HG03139 (cell line): ENCODE results near the gene FGA.

Source experiments
- ATAC-seq: cut with Tn5 transposase; IDR thresholded peaks from one replicate; pipeline ENCODE4 v1.9.1; 2021; ENCODE audit not compliant: unreplicated experiment

The FGA gene

GRCh38 chr4:154583230-154583629 is 7.3 kb downstream of the FGA start:
- ATAC-seq = no peak

GRCh38 chr4:154582723-154583122 is 7.8 kb downstream of the FGA start:
- no peak for ATAC-seq

GRCh38 chr4:154579927-154580326 is 10.6 kb downstream of the FGA start:
- no peak for ATAC-seq

GRCh38 chr4:154578919-154579318 is 11.6 kb downstream of the FGA start:
- ATAC-seq = no peak

GRCh38 chr4:154577324-154577723 is 13.2 kb downstream of the FGA start:
- ATAC-seq = no peak

- no peak for ATAC-seq
Measured at GRCh38 chr4:154574311-154574710, 16.2 kb downstream of the FGA start.

GRCh38 chr4:154573190-154573870 is 17.2 kb downstream of the FGA start:
- ATAC-seq = no peak

GRCh38 chr4:154569584-154569983 is 21.0 kb downstream of the FGA start:
- ATAC-seq = no peak

GRCh38 chr4:154569028-154569427 is 21.5 kb downstream of the FGA start:
- ATAC-seq = no peak

GRCh38 chr4:154566639-154567204 is 23.8 kb downstream of the FGA start:
- ATAC-seq = no peak

- ATAC-seq = no peak
Measured at GRCh38 chr4:154565704-154566103, 24.8 kb downstream of the FGA start.

- ATAC-seq = no peak
Measured at GRCh38 chr4:154564311-154564710, 26.2 kb downstream of the FGA start.

GRCh38 chr4:154562697-154563254 is 27.8 kb downstream of the FGA start, which contains the start of gene FGB:
Gene FGB (plus strand): TSS chr4:154563011. CDS start chr4:154563019, 8 bp downstream.
- ATAC-seq = no peak

- no peak for ATAC-seq
Measured at GRCh38 chr4:154560824-154561231, 29.7 kb downstream of the FGA start.

- no peak for ATAC-seq
Measured at GRCh38 chr4:154560419-154560801, 30.1 kb downstream of the FGA start.

GRCh38 chr4:154559494-154560418 is 30.8 kb downstream of the FGA start:
- peak; percentile 66 for ATAC-seq

- ATAC-seq = peak; percentile 8
Measured at GRCh38 chr4:154559141-154559493, 31.4 kb downstream of the FGA start.

- ATAC-seq = peak; percentile 53
Measured at GRCh38 chr4:154551872-154552686, 38.5 kb downstream of the FGA start.

GRCh38 chr4:154549894-154550790 is 40.4 kb downstream of the FGA start, which contains the start of gene PLRG1:
Gene PLRG1 (minus strand): TSS chr4:154550400. CDS start chr4:154550308, 92 bp downstream.
- peak; percentile 98 for ATAC-seq

- no peak for ATAC-seq
Measured at GRCh38 chr4:154545689-154546088, 44.9 kb downstream of the FGA start.
